DOHH2 (cell line): ENCODE data around the gene GYS1.

Experiments
- H3F3A ChIP-seq: fragments of 200-600 bp; sonication (generic), shearing (Covaris generic); 2 replicates; pipeline ENCODE4 v1.6.0; 2016; ENCODE audit warnings: antibody characterized with exemption, mild to moderate bottlenecking; ENCODE audit not compliant: control insufficient read depth, insufficient read depth
- H3K27ac ChIP-seq: fragments of 200-600 bp; sonication (generic); 2 replicates; pipeline ENCODE4 v1.5.1; 2014; ENCODE audit warnings: low read depth, mild to moderate bottlenecking, low read length, moderate library complexity
- H3K27me3 ChIP-seq: fragments of 200-600 bp; sonication (generic); 2 replicates; pipeline ENCODE4 v1.6.1; 2014; ENCODE audit warnings: mild to moderate bottlenecking, low read length, mixed read lengths; ENCODE audit not compliant: control insufficient read depth
- H3K36me3 ChIP-seq: fragments of 200-600 bp; sonication (generic); 2 replicates; pipeline ENCODE4 v1.6.1; 2014; ENCODE audit warnings: mild to moderate bottlenecking, low read length, moderate library complexity, mixed read lengths; ENCODE audit not compliant: control insufficient read depth
- H3K4me1 ChIP-seq: fragments of 200-600 bp; sonication (generic); 2 replicates; pipeline ENCODE4 v1.6.1; 2014; ENCODE audit warnings: mild to moderate bottlenecking, low read length, mixed read lengths; ENCODE audit not compliant: control insufficient read depth
- H3K4me2 ChIP-seq: fragments of 200-600 bp; sonication (generic); 2 replicates; pipeline ENCODE4 v1.6.0; 2014; ENCODE audit warnings: mild to moderate bottlenecking, low read length, moderate library complexity
- H3K4me3 ChIP-seq: fragments of 200-600 bp; sonication (generic); 2 replicates; pipeline ENCODE4 v1.5.1; 2014; ENCODE audit warnings: mild to moderate bottlenecking, low read length, mixed read lengths
- H3K79me2 ChIP-seq: fragments of 200-600 bp; sonication (generic); 2 replicates; pipeline ENCODE4 v1.6.1; 2014; ENCODE audit warnings: mild to moderate bottlenecking, low read length, mixed read lengths; ENCODE audit not compliant: control insufficient read depth
- H3K9me2 ChIP-seq: fragments of 200-600 bp; sonication (generic); replicated peaks from 2 replicates; pipeline ENCODE4 v1.6.1; 2014; ENCODE audit warnings: mild to moderate bottlenecking, low read length, mixed read lengths; ENCODE audit not compliant: control insufficient read depth
- H3K9me3 ChIP-seq: fragments of 200-600 bp; sonication (generic); 2 replicates; pipeline ENCODE4 v1.6.1; 2014; ENCODE audit warnings: antibody characterized with exemption, low read length, mixed read lengths; ENCODE audit not compliant: control insufficient read depth, insufficient read depth
- H4K20me1 ChIP-seq: fragments of 200-600 bp; sonication (generic); 2 replicates; pipeline ENCODE4 v1.6.0; 2014; ENCODE audit warnings: low read depth, mild to moderate bottlenecking, antibody characterized with exemption, low read length, moderate library complexity; ENCODE audit not compliant: control insufficient read depth, insufficient read depth
- CTCF ChIP-seq: fragments of 200-600 bp; sonication (generic); IDR thresholded peaks from one replicate; pipeline ENCODE4 v1.5.1; 2014; ENCODE audit warnings: antibody characterized with exemption, mild to moderate bottlenecking, low read depth, low read length; ENCODE audit not compliant: poor library complexity, severe bottlenecking
- EZH2phosphoT487 ChIP-seq: fragments of 200-600 bp; sonication (generic); IDR thresholded peaks from 2 replicates; pipeline ENCODE4 v1.6.1; 2017; ENCODE audit warnings: borderline replicate concordance, mild to moderate bottlenecking, antibody characterized with exemption, low read length, moderate library complexity, mixed read lengths

The GYS1 gene

GRCh38 chr19:48943081-48943480, 50.0 kb downstream of the GYS1 start:
- Histone ChIP-seq H3K4me1 (no peaks in the 10 kb centered on the region), H3K79me2 (no peaks in the 10 kb centered on the region)

DNA sequence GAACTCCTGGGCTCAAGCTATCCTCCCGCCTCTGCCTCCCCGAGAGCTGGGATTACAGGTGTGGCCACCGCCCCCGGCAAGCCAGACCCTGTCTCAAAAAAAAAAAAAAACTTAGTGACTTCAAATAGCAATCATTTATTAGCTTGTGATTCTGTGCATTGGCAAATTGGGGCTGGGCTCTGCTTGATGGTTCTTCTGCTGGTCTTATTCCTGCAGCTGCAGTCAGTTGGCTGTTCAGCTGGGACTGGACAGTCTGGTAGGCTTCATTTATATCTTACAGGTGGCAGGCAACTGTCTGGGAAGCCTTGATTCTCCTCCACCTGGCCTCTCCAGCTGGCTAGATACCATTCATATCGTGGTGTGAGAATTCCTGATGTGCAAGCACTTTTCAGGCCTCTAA, 52.2 kb downstream of the GYS1 start:
- Histone ChIP-seq H3K9me3 (no peaks in the 10 kb centered on the region), H3K27ac (no peak overlapping the region), H3K4me2 (no peak overlapping the region), H3K36me3 (no peaks in the 10 kb centered on the region), H3F3A (no peaks in the 10 kb centered on the region), H3K4me3 (no peak overlapping the region), H3K27me3 (no peaks in the 10 kb centered on the region), H3K4me1 (no peaks in the 10 kb centered on the region), H3K9me2 (no peaks in the 10 kb centered on the region), H4K20me1 (no peaks in the 10 kb centered on the region), H3K79me2 (no peaks in the 10 kb centered on the region)
- no peak for TF ChIP-seq CTCF
- no peak for TF ChIP-seq EZH2phosphoT487

More at GRCh38 chr19:48943081-48943480, 50.0 kb downstream of the GYS1 start:
- TF ChIP-seq CTCF (no peak), EZH2phosphoT487 (no peak)
- H3K27me3 ChIP-seq, result no peaks in the 10 kb centered on the region
- no peaks in the 10 kb centered on the region for H3K9me2 ChIP-seq
- peaks cover 14% of the 10 kb centered on the region for H3K9me3 ChIP-seq
- H4K20me1 ChIP-seq, result no peaks in the 10 kb centered on the region
- no peaks in the 10 kb centered on the region for H3K36me3 ChIP-seq
- H3F3A ChIP-seq, result no peaks in the 10 kb centered on the region
- H3K27ac ChIP-seq, result no peak overlapping the region
- no peak overlapping the region for H3K4me2 ChIP-seq
- no peak overlapping the region for H3K4me3 ChIP-seq

GRCh38 chr19:48938256-48938655, 54.9 kb downstream of the GYS1 start:
- Histone ChIP-seq H3K27ac (no peak overlapping the region), H3K4me2 (no peak overlapping the region), H3K9me3 (no peaks in the 10 kb centered on the region), H3F3A (peaks cover 3% of the 10 kb centered on the region; the same call in 1 of the 2 replicates), H3K79me2 (no peaks in the 10 kb centered on the region), H3K9me2 (no peaks in the 10 kb centered on the region), H3K27me3 (no peaks in the 10 kb centered on the region), H3K4me1 (peaks cover 9% of the 10 kb centered on the region), H3K4me3 (no peak overlapping the region), H4K20me1 (no peaks in the 10 kb centered on the region), H3K36me3 (no peaks in the 10 kb centered on the region)
- TF ChIP-seq CTCF (no peak), EZH2phosphoT487 (no peak)
